ENCODE measurements around the gene TMEM161A.
"Not testable (repeated sequence)": the region's sequence is repeated elsewhere in the genome, so short reads cannot be mapped to it uniquely, and the experiment has no call there.

TMEM161A gene

GRCh38 chr19:19120308-19121231 is 17.7 kb downstream of the TMEM161A start:
- DNase-seq: no peak

DNA sequence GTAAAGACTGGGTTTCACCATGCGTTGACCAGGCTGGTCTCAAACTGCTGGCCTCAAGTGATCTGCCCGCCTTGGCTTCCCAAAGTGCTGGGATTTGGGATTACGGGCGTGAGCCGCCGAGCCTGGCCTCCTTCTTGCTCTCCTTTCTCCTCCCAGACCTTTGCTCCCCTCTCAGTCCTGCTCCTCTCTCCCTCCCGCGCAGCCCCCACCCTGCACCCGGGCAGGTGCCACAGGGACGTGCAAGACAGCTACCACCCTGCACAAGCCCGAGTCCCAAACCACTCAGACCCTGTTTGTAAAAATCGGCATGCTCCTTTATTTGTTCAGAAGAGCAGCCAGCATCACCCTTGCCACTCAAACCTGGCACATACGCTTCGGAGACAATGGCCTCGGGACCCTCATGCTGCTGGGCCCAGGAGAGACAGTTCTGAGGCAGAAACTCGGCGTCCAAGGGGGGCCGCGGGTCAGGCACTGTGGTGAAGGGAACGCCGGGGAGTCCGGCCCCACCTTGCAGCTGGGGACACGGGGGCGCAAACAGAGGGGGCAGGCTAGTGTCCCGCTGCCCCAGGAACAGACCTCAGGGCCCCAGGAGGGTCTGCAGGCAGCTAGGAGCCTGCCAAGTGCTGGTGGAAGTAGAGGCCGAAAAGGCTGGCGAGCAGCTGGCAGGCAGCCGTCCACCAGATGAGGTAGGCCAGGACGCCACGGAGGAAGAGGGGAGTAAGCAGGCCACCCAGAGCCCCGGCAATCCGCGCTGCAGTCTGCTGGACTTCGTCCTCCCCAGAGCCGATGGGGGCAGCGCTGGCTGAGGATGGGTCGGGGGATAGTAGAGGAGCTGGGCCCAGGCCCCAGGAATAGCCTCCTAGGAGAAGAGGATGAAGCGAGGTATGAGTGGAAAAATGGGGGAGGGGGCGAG is 18.7 kb downstream of the TMEM161A start:
- DNase-seq: no peak

GRCh38 chr19:19115954-19116353 is 22.3 kb downstream of the TMEM161A start:
- DNase-seq: peak; percentile 50

DNA sequence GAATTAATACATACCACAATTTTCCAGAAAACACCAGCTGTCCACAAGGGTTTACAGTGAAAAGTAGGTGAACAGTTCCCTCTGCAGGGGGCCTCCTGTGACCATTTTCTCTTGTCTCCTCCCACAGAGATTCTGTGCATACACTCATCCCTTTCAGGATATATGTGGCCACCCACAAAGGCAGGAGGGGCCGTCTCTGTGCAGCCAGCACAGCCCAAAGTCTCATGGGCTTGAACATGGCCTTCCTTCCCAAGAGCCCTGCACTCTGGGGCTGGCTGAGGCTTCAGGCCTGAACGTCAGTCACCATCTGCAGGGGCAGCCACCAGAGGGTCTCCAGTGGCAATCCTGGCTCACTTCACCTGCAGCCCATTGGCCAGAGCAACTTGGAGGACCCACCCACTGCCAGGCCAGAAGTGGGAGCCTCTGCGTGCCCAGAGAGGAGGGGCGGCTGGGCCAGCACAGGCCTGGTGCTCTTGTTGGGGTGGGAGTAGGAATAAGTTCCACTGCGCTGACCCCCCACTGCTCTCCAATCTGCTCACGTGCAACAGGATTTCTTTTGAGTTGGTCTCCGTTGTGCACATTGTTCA is 25.1 kb downstream of the TMEM161A start:
- no peak for DNase-seq

DNA sequence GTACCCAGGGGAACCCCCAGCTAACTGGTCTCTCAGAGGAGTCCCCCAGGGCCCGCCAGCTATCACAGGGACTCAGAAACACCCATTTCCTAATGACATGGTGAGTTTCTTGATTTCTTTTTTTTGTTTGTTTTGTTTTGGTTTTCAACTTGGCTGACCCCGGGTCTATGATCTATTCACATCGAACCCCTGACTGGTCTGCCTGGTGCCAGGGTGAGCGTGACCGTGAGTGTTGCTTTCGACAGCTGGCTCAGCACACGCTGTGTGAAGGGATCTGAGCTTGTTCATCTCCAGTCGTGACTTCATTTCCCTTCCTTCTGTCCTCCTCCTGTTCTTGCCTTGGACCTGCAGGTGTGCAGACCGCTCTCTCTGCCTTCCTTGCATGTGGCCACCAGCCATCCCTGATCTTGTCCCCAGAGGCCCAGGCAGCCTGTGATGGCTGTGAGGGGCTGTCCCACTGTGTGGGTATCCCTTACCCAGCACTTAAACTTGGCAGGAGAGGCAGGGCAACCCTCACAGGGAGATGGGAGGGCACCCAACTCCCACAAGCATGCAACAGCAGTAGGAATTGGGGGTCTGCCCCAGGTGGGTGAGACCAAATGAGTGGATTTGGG is 26.2 kb downstream of the TMEM161A start:
- DNase-seq: no peak

- DNase-seq: no peak
Measured at GRCh38 chr19:19111136-19111835, 27.0 kb downstream of the TMEM161A start.

DNA sequence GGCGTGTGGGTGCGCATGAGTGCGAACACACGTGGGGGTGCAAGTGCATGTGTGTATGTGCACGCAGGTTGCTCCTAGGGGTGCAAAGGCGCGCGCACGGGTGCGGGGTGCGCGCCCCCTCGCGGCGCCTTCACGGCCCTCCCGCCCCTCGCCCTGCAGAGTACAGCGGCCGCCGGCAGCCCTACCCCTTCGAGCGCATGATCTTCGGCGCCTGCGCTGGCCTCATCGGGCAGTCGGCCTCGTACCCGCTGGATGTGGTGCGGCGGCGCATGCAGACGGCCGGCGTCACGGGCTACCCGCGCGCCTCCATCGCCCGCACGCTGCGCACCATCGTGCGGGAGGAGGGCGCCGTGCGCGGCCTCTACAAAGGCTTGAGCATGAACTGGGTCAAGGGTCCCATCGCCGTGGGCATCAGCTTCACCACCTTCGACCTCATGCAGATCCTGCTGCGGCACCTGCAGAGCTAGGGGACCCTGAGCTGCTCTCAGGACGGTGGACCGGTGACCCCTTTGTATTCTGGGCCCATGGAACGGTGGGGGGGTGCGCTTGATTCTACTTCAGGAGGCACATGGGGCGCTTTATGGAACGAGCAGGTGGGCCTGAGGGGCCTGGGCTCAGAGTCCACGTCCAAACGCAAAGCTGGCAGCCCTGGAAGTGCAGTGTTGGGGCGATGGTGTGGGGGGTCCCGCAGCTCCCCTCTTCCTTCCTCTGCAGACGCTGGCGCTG is 27.7 kb downstream of the TMEM161A start:
- peak; percentile 24 for DNase-seq

DNA sequence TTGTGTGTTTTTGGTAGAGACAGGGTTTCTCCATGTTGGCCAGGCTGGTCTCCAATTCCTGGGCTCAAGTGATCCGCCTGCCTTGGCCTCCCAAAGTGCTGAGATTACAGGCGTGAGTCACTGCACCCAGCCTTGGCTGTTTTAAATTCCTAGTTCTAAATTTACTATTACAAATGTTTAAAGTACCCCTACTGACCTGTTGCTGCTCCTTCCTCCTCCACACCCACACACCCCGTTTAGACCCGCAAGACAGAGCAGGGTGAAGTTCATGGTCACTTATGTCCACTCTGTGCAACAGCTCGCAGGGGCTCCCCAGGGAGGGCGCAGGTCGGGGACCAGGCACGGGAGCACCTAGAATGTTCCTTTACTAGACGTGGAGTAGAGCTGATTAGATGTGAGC is 28.7 kb downstream of the TMEM161A start:
- no peak for DNase-seq

DNA sequence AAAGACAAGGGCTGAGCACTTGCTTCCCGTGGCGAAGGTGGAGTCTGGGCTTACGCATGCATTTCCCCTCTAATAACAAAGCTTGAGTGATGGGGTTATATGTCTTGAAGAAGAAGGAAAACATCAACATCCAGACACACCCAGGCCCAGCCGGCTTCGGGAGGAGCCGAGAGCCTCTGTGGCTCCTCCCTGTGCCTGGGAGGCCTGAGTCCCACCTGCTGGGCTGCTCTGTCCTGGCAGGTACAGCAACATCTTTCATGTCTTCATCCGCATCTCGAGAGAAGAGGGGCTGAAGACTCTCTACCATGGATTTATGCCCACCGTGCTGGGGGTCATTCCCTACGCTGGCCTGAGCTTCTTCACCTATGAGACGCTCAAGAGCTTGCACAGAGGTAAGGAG is 30.6 kb downstream of the TMEM161A start:
- DNase-seq: no peak

- DNase-seq: not testable (repeated sequence)
Measured at GRCh38 chr19:19106938-19107337, 31.3 kb downstream of the TMEM161A start.

DNA sequence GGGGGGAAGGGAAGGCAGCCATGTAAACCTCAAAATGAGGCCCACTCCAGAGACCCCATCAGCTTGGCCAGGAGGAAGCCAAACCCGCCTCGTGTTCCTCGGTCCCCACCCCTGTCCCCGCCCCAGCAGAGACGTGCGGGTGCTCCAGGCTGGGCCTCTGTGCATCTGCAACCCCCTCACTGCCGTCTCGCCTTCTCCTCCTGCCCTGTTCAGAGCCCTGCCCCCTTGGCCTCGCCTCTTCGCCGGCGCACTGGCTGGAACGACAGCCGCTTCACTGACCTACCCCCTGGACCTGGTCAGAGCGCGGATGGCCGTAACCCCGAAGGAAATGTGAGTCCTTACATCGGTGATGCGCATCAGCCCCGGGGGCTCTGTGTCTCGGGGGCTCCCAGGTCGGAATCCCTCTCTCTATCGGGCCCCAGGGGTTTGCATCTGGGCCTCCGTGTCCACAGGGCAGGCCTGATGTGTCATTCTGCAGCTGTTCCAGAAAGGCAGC is 32.2 kb downstream of the TMEM161A start:
- DNase-seq: no peak

GRCh38 chr19:19105365-19106055 is 32.8 kb downstream of the TMEM161A start:
- DNase-seq: no peak

- no peak for DNase-seq
Measured at GRCh38 chr19:19103167-19103566, 35.1 kb downstream of the TMEM161A start.

DNA sequence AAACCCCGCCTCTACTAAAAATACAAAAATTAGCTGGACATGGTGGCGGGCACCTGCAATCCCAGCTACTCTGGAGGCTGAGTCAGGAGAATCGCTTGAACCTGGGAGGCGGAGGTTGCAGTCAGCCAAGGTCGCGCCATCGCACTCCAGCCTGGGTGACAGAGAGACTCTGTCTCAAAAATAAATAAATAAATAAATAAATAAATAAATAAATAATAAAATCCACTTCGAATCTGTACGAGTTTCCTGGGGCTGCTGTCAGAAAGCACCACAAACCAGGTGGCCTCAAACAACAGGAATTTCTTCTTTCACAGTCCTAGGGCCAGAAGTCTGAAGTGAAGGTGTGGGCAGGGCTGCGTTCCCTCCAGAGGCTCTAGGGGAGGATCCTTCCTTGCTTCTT is 35.7 kb downstream of the TMEM161A start:
- DNase-seq: not testable (repeated sequence)

DNA sequence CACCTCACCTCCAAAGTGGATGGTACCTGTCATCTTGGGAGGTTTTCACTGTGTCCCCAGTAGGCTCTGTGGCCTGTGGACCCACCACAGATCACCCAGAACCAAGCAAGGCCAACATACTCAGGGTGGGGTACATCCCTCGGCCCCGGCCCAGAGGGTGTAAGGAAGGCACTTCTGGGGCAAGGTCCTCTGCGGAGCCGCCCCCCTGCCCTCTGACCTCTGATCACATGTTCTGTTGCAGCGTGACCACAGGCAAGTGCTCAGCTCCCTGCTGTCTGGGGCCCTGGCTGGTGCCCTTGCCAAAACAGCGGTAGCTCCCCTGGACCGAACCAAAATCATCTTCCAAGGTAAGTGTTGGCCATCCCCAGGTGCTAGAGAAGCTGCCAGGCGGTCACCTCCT is 36.7 kb downstream of the TMEM161A start:
- no peak for DNase-seq

- no peak for DNase-seq
Measured at GRCh38 chr19:19098703-19099632, 39.3 kb downstream of the TMEM161A start.

- DNase-seq: no peak
Measured at GRCh38 chr19:19098084-19098702, 40.1 kb downstream of the TMEM161A start.

DNA sequence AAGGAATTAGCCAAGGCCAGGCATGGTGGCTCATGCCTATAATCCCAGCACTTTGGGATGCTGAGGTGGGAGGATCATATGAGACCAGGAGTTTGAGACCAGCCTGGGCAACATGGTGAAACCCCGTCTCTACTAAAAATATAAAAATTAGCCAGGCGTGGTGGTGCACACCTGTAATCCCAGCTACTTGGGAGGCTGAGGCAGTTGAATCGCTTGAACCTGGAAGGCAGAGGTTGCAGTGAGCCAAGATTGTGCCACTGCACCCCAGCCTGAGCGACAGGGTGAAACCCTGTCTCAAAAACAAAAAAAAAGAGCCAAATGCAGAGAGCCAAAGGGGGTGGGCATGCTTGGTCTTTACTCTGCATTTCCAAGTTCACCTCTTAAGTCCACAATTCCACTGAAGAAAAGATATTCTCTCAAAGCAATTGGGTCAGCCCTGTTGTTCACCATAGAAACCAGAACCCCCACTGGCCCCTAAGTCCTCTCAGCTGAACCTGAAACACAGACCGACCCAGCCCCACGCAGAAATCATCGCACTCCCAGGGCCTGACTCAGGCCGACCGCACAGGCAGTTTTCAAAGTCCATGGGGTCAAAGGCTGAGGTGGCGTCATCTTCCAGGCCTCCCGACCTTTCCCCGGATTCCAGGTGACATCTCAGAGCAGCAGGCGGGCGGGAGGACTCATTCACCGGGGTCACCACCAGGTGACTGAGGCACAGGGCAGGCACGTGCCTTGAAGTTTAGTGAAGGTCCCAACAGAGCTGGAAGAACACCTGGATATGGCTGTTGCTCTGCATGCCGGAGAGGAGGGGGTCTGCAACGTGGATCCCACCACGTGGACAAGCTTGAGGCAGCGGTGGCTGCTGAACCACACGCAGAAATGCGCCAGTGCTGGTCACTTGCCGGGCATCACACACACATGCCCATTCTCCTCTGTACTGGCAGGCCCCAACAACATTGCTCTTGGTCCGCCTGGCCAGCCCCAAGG is 41.3 kb downstream of the TMEM161A start:
- DNase-seq: no peak
